Sigmoid colon (tissue), 7 donors: Measurements from ENCODE around the gene TMEM184B. TPM values are rescaled to one million over a fixed set of nuclear protein-coding genes. Genes with fewer than 3 reads are reported as not detected.
A peak's percentile ranks its signal among the peaks of the same experiment; 100 is the strongest.

ENCODE experiments used
- DNase-seq: peaks from one replicate; pipeline ENCODE4 v3.0.0-alpha.2; 2019
- H3K27ac ChIP-seq, 4 donors: fragments of 200-600 bp; sonication (generic); one replicate each; pipeline ENCODE4 v1.5.1; 2016 to 2019; ENCODE audit warnings: mild to moderate bottlenecking in 1 of 4
- H3K27me3 ChIP-seq, 3 donors: fragments of 200-600 bp; sonication (generic); one replicate each; pipeline ENCODE4 v1.5.1; 2019; ENCODE audit warnings: mild to moderate bottlenecking in 1 of 3
- H3K36me3 ChIP-seq, 4 donors: fragments of 200-600 bp; sonication (generic); one replicate each; pipeline ENCODE4 v1.5.1; 2016 to 2019
- H3K4me1 ChIP-seq, 4 donors: fragments of 200-600 bp; sonication (generic); one replicate each; pipeline ENCODE4 v1.5.1; 2017 to 2019
- H3K4me3 ChIP-seq, 4 donors: fragments of 200-600 bp; sonication (generic); one replicate each; pipeline ENCODE4 v1.5.1; 2017 to 2019; ENCODE audit warnings: mild to moderate bottlenecking in 2 of 4, moderate library complexity in 1 of 4
- H3K9me3 ChIP-seq, 4 donors: fragments of 200-600 bp in 3 of 4; sonication (generic) in 3 of 4; one replicate each; pipeline versions ENCODE4 v1.5.1 to v1.6.1; 2013 to 2019
- CTCF ChIP-seq, 4 experiments: fragments of 450-650 bp in 3 of 4; fragments of 200-600 bp in 1 of 4; IDR thresholded peaks; one replicate each; pipeline ENCODE4 v1.5.1; 2016 to 2019; ENCODE audit warnings: antibody characterized with exemption in 4 of 4, mild to moderate bottlenecking in 3 of 4, moderate library complexity in 2 of 4
- EP300 ChIP-seq, 4 donors: sonication (generic); formaldehyde crosslinking; IDR thresholded peaks; one replicate each; pipeline ENCODE4 v1.6.1; 2017; ENCODE audit warnings: antibody characterized with exemption in 4 of 4
- POLR2A ChIP-seq, 2 donors: fragments of 450-650 bp; IDR thresholded peaks; one replicate each; pipeline ENCODE4 v1.6.1; 2016; ENCODE audit warnings: antibody characterized with exemption in 2 of 2, mild to moderate bottlenecking in 2 of 2, moderate library complexity in 2 of 2
- POLR2AphosphoS5 ChIP-seq, 4 donors: sonication (generic); formaldehyde crosslinking; IDR thresholded peaks; one replicate each; pipeline ENCODE4 v1.6.1; 2017; ENCODE audit warnings: antibody characterized with exemption in 4 of 4
- WGBS, 2 donors: extraction: QIAGEN DNeasy Blood & Tissue Kit; methylation state at CpG; one replicate each; pipeline ENCODE4 v1.1.7; 2013; 5-methylcytosine and 5-hydroxymethylcytosine counted together
- intact Hi-C: fragments of 100-400 bp; cut with DNase I; formaldehyde crosslinking; loops from one replicate; pipeline ENCODE4 v1.15.1; 2023
- polyA plus RNA-seq, 3 donors: library from polyadenylated mRNA; stranded (reverse); fragments of 200-250 nt; gene quantifications; one replicate each; pipeline ENCODE4 v1.2.3, GENCODE V29; 2013
- total RNA-seq, 4 donors: library from RNA; depleted of rRNA; stranded (reverse); fragments of >200 nt; gene quantifications; one replicate each; pipeline ENCODE4 v1.1.0, GENCODE V29; 2016
- donor health status: healthy with polysubstance abuse.
- donor health status: Bipolar disorder and iron deficiency.
- donor health status: healthy.

Gene TMEM184B
- total and polyA plus RNA-seq, 7 donors, result 7.2 to 96.4 (median 42.6) TPM

- H3K27me3 ChIP-seq, result no peaks in the 10 kb centered on the region
- peak overlapping the region; percentile 14 to 57 (median 46) for H3K27ac ChIP-seq
- WGBS, 2 donors, result 17 to 61% methylated on average over 20 of the region's 20 CpGs
- H3K4me1 ChIP-seq, result peaks cover 0 to 60% (median 44%) of the 10 kb centered on the region in 4 donors
- peaks cover 19 to 47% (median 28%) of the 10 kb centered on the region in 4 donors for H3K36me3 ChIP-seq
- H3K4me3 ChIP-seq, result no peak overlapping the region
- no peaks in the 10 kb centered on the region for H3K9me3 ChIP-seq
- intact Hi-C loops, result no loop called here
- no peak for DNase-seq
- no peak for TF ChIP-seq POLR2A (IDR thresholded peaks at IDR 0.05)
These were observed 29.6 kb downstream of the TMEM184B start for GRCh38 chr22:38243007-38243765.

GRCh38 chr22:38240734-38241252, 32.0 kb downstream of the TMEM184B start:
- no peaks in the 10 kb centered on the region for H3K27me3 ChIP-seq
- no peak for TF ChIP-seq POLR2A (IDR thresholded peaks at IDR 0.05)
- TF ChIP-seq CTCF (IDR thresholded peaks at IDR 0.05), result no peak
- TF ChIP-seq POLR2AphosphoS5 (IDR thresholded peaks at IDR 0.05), result no peak
- no peak for TF ChIP-seq EP300 (IDR thresholded peaks at IDR 0.05)
- intact Hi-C loops, result no loop called here
- peaks cover 0 to 46% (median 31%) of the 10 kb centered on the region in 4 donors for H3K4me1 ChIP-seq
- 17 to 54% methylated on average over 6 of the region's 6 CpGs for WGBS, 2 donors
- H3K9me3 ChIP-seq, result no peaks in the 10 kb centered on the region
- DNase-seq, result no peak
- H3K27ac ChIP-seq, result peak overlapping the region in 3 of 4 donors; percentile 16 to 74 (median 48)
- peaks cover 8 to 49% (median 14%) of the 10 kb centered on the region in 4 donors for H3K36me3 ChIP-seq
- H3K4me3 ChIP-seq, result no peak overlapping the region

- Histone ChIP-seq H3K4me1 (peaks cover 0 to 46% (median 30%) of the 10 kb centered on the region in 4 donors), H3K4me3 (no peak overlapping the region), H3K36me3 (peaks cover 0 to 47% (median 0%) of the 10 kb centered on the region in 4 donors), H3K9me3 (no peaks in the 10 kb centered on the region), H3K27ac (peak overlapping the region; percentile 58 to 74 (median 64)), H3K27me3 (no peaks in the 10 kb centered on the region)
- intact Hi-C loops, result loop anchor here (5.0 kb wide), 2 partner anchors 113 to 187 kb away; no protein-coding TSS in a partner anchor
- 36 to 60% methylated on average over 14 of the region's 14 CpGs for WGBS, 2 donors
- TF ChIP-seq CTCF (IDR thresholded peaks at IDR 0.05) (peak in 1 of 4 experiments; percentile 24), POLR2AphosphoS5 (IDR thresholded peaks at IDR 0.05) (peak in 3 of 4 donors; percentile 7 to 37 (median 32)), EP300 (IDR thresholded peaks at IDR 0.05) (no peak)
- DNase-seq, result no peak
These were observed 33.6 kb downstream of the TMEM184B start for GRCh38 chr22:38239101-38239761.

- intact Hi-C loops, result loop anchor here (5.0 kb wide), 2 partner anchors 114 to 186 kb away; no protein-coding TSS in a partner anchor
- Histone ChIP-seq H3K9me3 (no peaks in the 10 kb centered on the region), H3K27ac (peak overlapping the region; percentile 58 to 74 (median 64)), H3K36me3 (peaks cover 0 to 46% (median 0%) of the 10 kb centered on the region in 4 donors), H3K4me1 (peaks cover 0 to 46% (median 30%) of the 10 kb centered on the region in 4 donors), H3K27me3 (no peaks in the 10 kb centered on the region), H3K4me3 (no peak overlapping the region)
- peak; percentile 83 for DNase-seq
- no peak for TF ChIP-seq EP300 (IDR thresholded peaks at IDR 0.05)
- no peak for TF ChIP-seq POLR2AphosphoS5 (IDR thresholded peaks at IDR 0.05)
- TF ChIP-seq POLR2A (IDR thresholded peaks at IDR 0.05), result no peak
- no peak for TF ChIP-seq CTCF (IDR thresholded peaks at IDR 0.05)
- WGBS, 2 donors, result 78 to 81% methylated on average over 9 of the region's 9 CpGs
These were observed 34.2 kb downstream of the TMEM184B start for GRCh38 chr22:38238519-38239071.
